NOMO-1 treated with dmso at 0.1 percent for 144 hours (cell line): ENCODE data around the gene TRIM43B.
"Not testable (repeated sequence)": the region's sequence is repeated elsewhere in the genome, so short reads cannot be mapped to it uniquely, and the experiment has no call there.

Source experiments
- DNase-seq: peaks from one replicate; lab custom pipeline; 2025; ENCODE audit not compliant: unreplicated experiment; lab: John Stamatoyannopoulos, UW

Gene TRIM43B

GRCh38 chr2:95484654-95485053 is at the start of gene TRIM43B:
TSS of gene TRIM43B (minus strand) at chr2:95484754. CDS start at chr2:95482714, 2,040 bp downstream.
- DNase-seq, result not testable (repeated sequence)

- no peak for DNase-seq
Measured at GRCh38 chr2:95531254-95531771, 46.8 kb upstream of the TRIM43B start.

- DNase-seq, result no peak
Measured at GRCh38 chr2:95530734-95531133, 46.2 kb upstream of the TRIM43B start.

- peak; percentile 17 for DNase-seq
Measured at GRCh38 chr2:95526360-95527341, 42.1 kb upstream of the TRIM43B start.

GRCh38 chr2:95525294-95526035 is 40.9 kb upstream of the TRIM43B start:
- no peak for DNase-seq

GRCh38 chr2:95524195-95524594 is 39.6 kb upstream of the TRIM43B start:
- DNase-seq, result no peak

- no peak for DNase-seq
Measured at GRCh38 chr2:95514718-95515117, 30.2 kb upstream of the TRIM43B start.

- not testable (repeated sequence) for DNase-seq
Measured at GRCh38 chr2:95514226-95514625, 29.7 kb upstream of the TRIM43B start.

GRCh38 chr2:95509408-95509807 is 24.9 kb upstream of the TRIM43B start:
- DNase-seq, result no peak

- DNase-seq, result no peak
Measured at GRCh38 chr2:95505222-95505621, 20.7 kb upstream of the TRIM43B start.

GRCh38 chr2:95500854-95501253 is 16.3 kb upstream of the TRIM43B start:
- no peak for DNase-seq

- not testable (repeated sequence) for DNase-seq
Measured at GRCh38 chr2:95492076-95492475, 7.5 kb upstream of the TRIM43B start.

GRCh38 chr2:95475025-95475424 is 9.5 kb downstream of the TRIM43B start:
- DNase-seq, result not testable (repeated sequence)

- not testable (repeated sequence) for DNase-seq
Measured at GRCh38 chr2:95467984-95468383, 16.6 kb downstream of the TRIM43B start.

GRCh38 chr2:95466572-95466971 is 18.0 kb downstream of the TRIM43B start:
- DNase-seq, result not testable (repeated sequence)

- DNase-seq, result not testable (repeated sequence)
Measured at GRCh38 chr2:95463292-95463691, 21.3 kb downstream of the TRIM43B start.

- DNase-seq, result not testable (repeated sequence)
Measured at GRCh38 chr2:95445317-95445716, 39.2 kb downstream of the TRIM43B start.

- not testable (repeated sequence) for DNase-seq
Measured at GRCh38 chr2:95442474-95443099, 42.0 kb downstream of the TRIM43B start.

- not testable (repeated sequence) for DNase-seq
Measured at GRCh38 chr2:95435872-95436209, 48.7 kb downstream of the TRIM43B start.

- not testable (repeated sequence) for DNase-seq
Measured at GRCh38 chr2:95435162-95435871, 49.2 kb downstream of the TRIM43B start.
